Spinal cord (tissue), 10 donors: ENCODE data around the gene ATF6. TPM values are rescaled to one million over a fixed set of nuclear protein-coding genes. Genes with fewer than 3 reads are reported as not detected.

ENCODE experiments used
- DNase-seq, 6 donors: peaks; one replicate each; pipeline versions ENCODE4 v3.0.0 to v3.0.0-alpha.2; 2013 to 2015; ENCODE audit warnings: low spot score in 6 of 6, low read depth in 4 of 6
- H3K27ac ChIP-seq: one replicate; pipeline ENCODE4 v1.5.1; 2013; ENCODE audit warnings: low read depth, low read length, control low read depth
- H3K27me3 ChIP-seq: one replicate; pipeline ENCODE4 v1.6.1; 2013; ENCODE audit warnings: low read length; ENCODE audit not compliant: control insufficient read depth, insufficient read depth
- H3K36me3 ChIP-seq: one replicate; pipeline ENCODE4 v1.6.1; 2013; ENCODE audit warnings: low read length; ENCODE audit not compliant: control insufficient read depth, insufficient read depth
- H3K4me1 ChIP-seq: one replicate; pipeline ENCODE4 v1.6.1; 2013; ENCODE audit warnings: low read length; ENCODE audit not compliant: control insufficient read depth, insufficient read depth
- H3K4me3 ChIP-seq: one replicate; pipeline ENCODE4 v1.5.1; 2013; ENCODE audit warnings: low read depth, low read length, control low read depth
- H3K9me3 ChIP-seq: one replicate; pipeline ENCODE4 v1.6.1; 2013; ENCODE audit warnings: low read length; ENCODE audit not compliant: control insufficient read depth, insufficient read depth
- WGBS: methylation state at CpG from one replicate; pipeline ENCODE4 v1.1.5; 2013; ENCODE audit warnings: missing lambda C conversion rate; ENCODE audit not compliant: insufficient coverage; 5-methylcytosine and 5-hydroxymethylcytosine counted together
- polyA plus RNA-seq, 2 donors: library from polyadenylated mRNA; unstranded; fragments of 120-200 nt; gene quantifications; one replicate each; pipeline ENCODE4 v1.2.1, GENCODE V29; 2013; ENCODE audit not compliant: insufficient read length in 2 of 2
- total RNA-seq, 2 donors: library from RNA; depleted of rRNA in 1 of 2; stranded (reverse); fragments of 120-200 nt in 1 of 2; fragments of >200 nt in 1 of 2; gene quantifications; one replicate each; pipeline versions ENCODE4 v1.2.3 to v1.2.4, GENCODE V29; 2013 to 2014
- donor health status: healthy.

ATF6 gene
- total and polyA plus RNA-seq, 4 donors, result 18.6 to 41.1 (median 24.5) TPM

DNA sequence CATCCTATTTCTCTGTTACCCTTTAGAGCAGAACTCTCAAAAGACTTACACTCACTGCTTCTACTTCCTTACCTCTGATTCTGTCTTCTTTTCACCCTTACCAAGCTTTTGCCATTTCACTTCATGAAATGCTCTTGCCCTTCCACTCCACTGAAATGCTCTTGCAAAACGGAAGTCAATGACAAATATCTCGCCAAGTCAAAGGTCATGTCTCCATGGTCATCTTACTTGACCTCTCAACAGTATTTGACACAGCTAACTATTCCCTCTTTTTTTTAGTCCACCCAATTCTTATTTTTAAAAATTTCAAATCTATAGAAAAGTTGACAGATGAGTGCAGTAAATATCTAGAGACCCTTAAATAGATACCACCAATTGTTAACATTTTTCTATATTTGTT is 149.9 kb downstream of the ATF6 start:
- DNase-seq, result no peak
- Histone ChIP-seq H3K4me3 (no peak overlapping the region), H3K27me3 (no peaks in the 10 kb centered on the region), H3K9me3 (no peaks in the 10 kb centered on the region), H3K27ac (no peak overlapping the region), H3K4me1 (no peaks in the 10 kb centered on the region), H3K36me3 (peaks cover 2% of the 10 kb centered on the region)
- 77% methylated on average over 2 of the region's 2 CpGs for WGBS

DNA sequence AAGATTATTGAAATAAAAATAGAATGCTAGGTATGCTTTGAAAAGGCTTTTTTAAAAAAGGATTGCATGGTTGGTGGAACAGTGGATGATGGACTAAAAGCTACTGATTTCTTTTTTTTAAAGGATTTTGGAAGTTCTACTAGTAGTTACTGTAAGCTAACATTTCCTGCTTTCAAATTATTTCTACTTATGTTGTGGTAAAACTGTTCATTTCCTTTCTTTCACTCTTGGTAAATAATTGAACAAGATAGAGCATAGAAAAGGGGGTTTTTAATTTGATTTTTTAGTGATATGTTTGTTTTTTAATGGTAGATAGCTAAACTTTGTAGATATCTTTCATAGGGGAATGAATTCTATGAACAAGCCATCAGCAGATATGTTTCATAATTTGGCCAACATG is 153.1 kb downstream of the ATF6 start:
- Histone ChIP-seq H3K36me3 (no peaks in the 10 kb centered on the region), H3K4me3 (no peak overlapping the region), H3K4me1 (no peaks in the 10 kb centered on the region), H3K9me3 (no peaks in the 10 kb centered on the region), H3K27ac (no peak overlapping the region), H3K27me3 (no peaks in the 10 kb centered on the region)
- no peak for DNase-seq

GRCh38 chr1:161921491-161921890 is 155.4 kb downstream of the ATF6 start:
- WGBS, result no CpG with 5 or more reads among the region's 1 CpG
- no peaks in the 10 kb centered on the region for H3K9me3 ChIP-seq
- H3K27ac ChIP-seq, result no peak overlapping the region
- no peaks in the 10 kb centered on the region for H3K36me3 ChIP-seq
- no peak overlapping the region for H3K4me3 ChIP-seq
- H3K27me3 ChIP-seq, result no peaks in the 10 kb centered on the region
- no peak for DNase-seq
- no peaks in the 10 kb centered on the region for H3K4me1 ChIP-seq

DNA sequence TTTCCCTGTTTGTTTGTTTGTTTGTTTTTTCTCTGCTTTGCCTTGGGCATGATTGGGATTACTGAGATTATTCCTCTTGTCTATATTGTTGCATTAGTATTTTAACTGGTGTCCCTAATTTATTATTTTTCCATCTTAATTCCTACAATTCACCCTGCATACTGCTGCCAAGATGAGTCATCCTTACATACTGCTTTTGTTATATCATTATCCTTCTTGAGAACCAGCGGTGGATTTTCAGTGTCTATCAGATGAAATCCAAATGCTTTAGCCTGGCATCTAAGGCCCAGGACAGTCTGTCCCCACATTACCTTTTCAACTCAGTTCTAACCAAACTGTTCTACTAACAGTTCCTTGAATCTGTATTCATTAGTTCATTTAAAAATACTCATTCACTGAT is 155.9 kb downstream of the ATF6 start:
- no peaks in the 10 kb centered on the region for H3K9me3 ChIP-seq
- no peaks in the 10 kb centered on the region for H3K36me3 ChIP-seq
- H3K27ac ChIP-seq, result no peak overlapping the region
- no peaks in the 10 kb centered on the region for H3K4me1 ChIP-seq
- no peak for DNase-seq
- WGBS, result no CpG with 5 or more reads among the region's 1 CpG
- no peak overlapping the region for H3K4me3 ChIP-seq
- no peaks in the 10 kb centered on the region for H3K27me3 ChIP-seq

- no CpG with 5 or more reads among the region's 2 CpGs for WGBS
- Histone ChIP-seq H3K4me1 (no peaks in the 10 kb centered on the region), H3K27me3 (no peaks in the 10 kb centered on the region), H3K9me3 (no peaks in the 10 kb centered on the region), H3K36me3 (no peaks in the 10 kb centered on the region), H3K4me3 (no peak overlapping the region), H3K27ac (no peak overlapping the region)
- no peak for DNase-seq
Observed at GRCh38 chr1:161928056-161928455, 161.9 kb downstream of the ATF6 start.

GRCh38 chr1:161929137-161929536 is 163.0 kb downstream of the ATF6 start:
- H3K27ac ChIP-seq, result no peak overlapping the region
- no peaks in the 10 kb centered on the region for H3K9me3 ChIP-seq
- H3K4me3 ChIP-seq, result no peak overlapping the region
- no CpG with 5 or more reads among the region's 1 CpG for WGBS
- no peaks in the 10 kb centered on the region for H3K27me3 ChIP-seq
- no peak for DNase-seq
- no peaks in the 10 kb centered on the region for H3K36me3 ChIP-seq
- H3K4me1 ChIP-seq, result no peaks in the 10 kb centered on the region

DNA sequence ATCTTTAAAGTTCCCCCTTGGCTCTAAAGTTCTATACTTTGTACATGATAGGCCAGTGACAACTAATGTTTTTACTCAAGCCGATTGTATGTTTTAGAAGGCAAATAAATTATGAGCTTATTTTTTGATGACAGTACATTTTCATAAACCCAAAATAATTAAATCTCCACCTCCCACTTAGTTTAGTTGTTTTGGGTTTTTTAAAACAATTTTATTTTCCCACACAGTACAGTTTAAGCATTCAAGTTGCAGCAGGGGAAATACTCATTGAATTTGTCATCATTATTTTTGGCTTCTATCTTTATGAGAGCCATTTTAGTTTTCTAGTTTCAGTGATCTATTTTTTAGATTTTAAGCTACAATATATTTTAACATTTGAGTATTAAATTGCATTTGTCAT is 163.9 kb downstream of the ATF6 start:
- no peak overlapping the region for H3K27ac ChIP-seq
- no peaks in the 10 kb centered on the region for H3K9me3 ChIP-seq
- H3K4me1 ChIP-seq, result no peaks in the 10 kb centered on the region
- H3K4me3 ChIP-seq, result no peak overlapping the region
- no CpG with 5 or more reads among the region's 1 CpG for WGBS
- H3K27me3 ChIP-seq, result no peaks in the 10 kb centered on the region
- DNase-seq, result no peak
- H3K36me3 ChIP-seq, result no peaks in the 10 kb centered on the region

- Histone ChIP-seq H3K9me3 (no peaks in the 10 kb centered on the region), H3K4me1 (no peaks in the 10 kb centered on the region), H3K27ac (no peak overlapping the region), H3K36me3 (no peaks in the 10 kb centered on the region), H3K27me3 (no peaks in the 10 kb centered on the region), H3K4me3 (no peak overlapping the region)
- DNase-seq, result no peak
- 100% methylated on average over 1 of the region's 2 CpGs for WGBS
Observed at GRCh38 chr1:161932668-161933067, 166.5 kb downstream of the ATF6 start.

- no peaks in the 10 kb centered on the region for H3K9me3 ChIP-seq
- DNase-seq, result peak in 1 of 6 donors; percentile 41
- no peak overlapping the region for H3K27ac ChIP-seq
- H3K36me3 ChIP-seq, result no peaks in the 10 kb centered on the region
- H3K4me1 ChIP-seq, result no peaks in the 10 kb centered on the region
- H3K27me3 ChIP-seq, result no peaks in the 10 kb centered on the region
- no peak overlapping the region for H3K4me3 ChIP-seq
- WGBS, result no CpG with 5 or more reads among the region's 6 CpGs
Observed at GRCh38 chr1:161933592-161934588, 167.8 kb downstream of the ATF6 start.

DNA sequence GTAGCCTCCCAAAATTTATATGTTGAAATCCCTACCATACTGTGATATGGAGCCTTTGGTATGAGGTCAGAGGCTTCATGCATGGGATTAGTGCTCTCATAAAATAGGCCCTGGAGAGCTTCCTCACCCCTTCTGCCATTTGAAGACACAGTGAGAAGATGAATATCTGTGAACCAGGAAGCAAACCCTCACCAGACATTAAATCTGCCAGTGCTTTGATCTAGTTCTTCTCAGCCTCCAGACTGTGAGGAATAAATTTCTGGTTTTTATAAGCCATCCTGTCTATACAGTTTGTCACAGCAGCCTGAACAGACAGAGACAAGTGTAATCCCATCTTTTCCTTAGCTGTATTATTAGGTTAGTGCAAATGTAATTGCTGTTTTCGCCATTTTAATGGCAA is 169.1 kb downstream of the ATF6 start:
- Histone ChIP-seq H3K27me3 (no peaks in the 10 kb centered on the region), H3K9me3 (no peaks in the 10 kb centered on the region), H3K36me3 (no peaks in the 10 kb centered on the region), H3K4me3 (no peak overlapping the region), H3K27ac (no peak overlapping the region), H3K4me1 (no peaks in the 10 kb centered on the region)
- no peak for DNase-seq
- WGBS, result no CpG with 5 or more reads among the region's 1 CpG
